Peyer's patch (tissue), 4 donors: ENCODE data around the gene VAMP1. TPM values are rescaled to one million over a fixed set of nuclear protein-coding genes. Genes with fewer than 3 reads are reported as not detected.
"Not testable (repeated sequence)": the region's sequence is repeated elsewhere in the genome, so short reads cannot be mapped to it uniquely, and the experiment has no call there.

Experiments
- DNase-seq, 3 donors: peaks; one replicate each; pipeline ENCODE4 v3.0.0-alpha.2; 2017 to 2019
- H3K27ac ChIP-seq, 4 donors: fragments of 200-600 bp; sonication (generic); one replicate each; pipeline ENCODE4 v1.5.1; 2016 to 2019
- H3K27me3 ChIP-seq, 2 donors: fragments of 200-600 bp; sonication (generic); one replicate each; pipeline ENCODE4 v1.5.1; 2019
- H3K36me3 ChIP-seq, 3 donors: fragments of 200-600 bp; sonication (generic); one replicate each; pipeline ENCODE4 v1.5.1; 2016 to 2019
- H3K4me1 ChIP-seq, 4 donors: fragments of 200-600 bp; sonication (generic); one replicate each; pipeline ENCODE4 v1.5.1; 2016 to 2019
- H3K4me3 ChIP-seq, 4 donors: fragments of 200-600 bp; sonication (generic); 1 replicate in 3 of 4; 2 replicates in 1 of 4; pipeline ENCODE4 v1.5.1; 2016 to 2019; ENCODE audit warnings: mild to moderate bottlenecking in 1 of 4
- H3K9me3 ChIP-seq, 4 donors: fragments of 200-600 bp; sonication (generic); one replicate each; pipeline ENCODE4 v1.5.1; 2016 to 2019; ENCODE audit warnings: mild to moderate bottlenecking in 1 of 4
- CTCF ChIP-seq, 6 experiments: fragments of 450-650 bp in 4 of 6; fragments of 200-600 bp in 2 of 6; sonication (generic) in 1 of 6; IDR thresholded peaks; one replicate each; pipeline ENCODE4 v1.5.1; 2017 to 2019; ENCODE audit warnings: antibody characterized with exemption in 6 of 6, mild to moderate bottlenecking in 3 of 6, moderate library complexity in 1 of 6
- POLR2A ChIP-seq, 2 donors: fragments of 450-650 bp; IDR thresholded peaks; one replicate each; pipeline ENCODE4 v1.5.1; 2017; ENCODE audit warnings: antibody characterized with exemption in 2 of 2, mild to moderate bottlenecking in 2 of 2, moderate library complexity in 2 of 2
- total RNA-seq, 4 donors: library from RNA; depleted of rRNA; stranded (reverse); fragments of >200 nt; gene quantifications; one replicate each; pipeline ENCODE4 v1.1.0, GENCODE V29; 2016

Gene VAMP1
- total RNA-seq, 4 donors from 2014 or later, result 5.3 to 17.4 (median 9.3) TPM

GRCh38 chr12:6494968-6495367, 24.5 kb upstream of the VAMP1 start:
- Histone ChIP-seq H3K9me3 (no peaks in the 10 kb centered on the region), H3K27ac (peak overlapping the region in 2 of 4 donors; percentile 94), H3K4me3 (peak overlapping the region in 1 of 4 donors; percentile 73)

GRCh38 chr12:6494258-6494743, 23.8 kb upstream of the VAMP1 start:
- no peaks in the 10 kb centered on the region for H3K9me3 ChIP-seq
- no peak for DNase-seq
- H3K27ac ChIP-seq, result peak overlapping the region; percentile 94 to 97 (median 95)
- H3K36me3 ChIP-seq, result peaks cover 0 to 31% (median 0%) of the 10 kb centered on the region in 3 donors
- peaks cover 0 to 18% (median 6%) of the 10 kb centered on the region in 4 donors for H3K4me1 ChIP-seq
- no peaks in the 10 kb centered on the region for H3K27me3 ChIP-seq
- TF ChIP-seq CTCF (IDR thresholded peaks at IDR 0.05) (no peak), POLR2A (IDR thresholded peaks at IDR 0.05) (no peak)
- peak overlapping the region; percentile 73 to 85 (median 80) for H3K4me3 ChIP-seq

More at GRCh38 chr12:6494968-6495367, 24.5 kb upstream of the VAMP1 start:
- peaks cover 0 to 18% (median 6%) of the 10 kb centered on the region in 4 donors for H3K4me1 ChIP-seq
- DNase-seq, result no peak
- peaks cover 0 to 38% (median 0%) of the 10 kb centered on the region in 3 donors for H3K36me3 ChIP-seq
- TF ChIP-seq POLR2A (IDR thresholded peaks at IDR 0.05) (no peak), CTCF (IDR thresholded peaks at IDR 0.05) (no peak)
- no peaks in the 10 kb centered on the region for H3K27me3 ChIP-seq

- H3K4me3 ChIP-seq, result peak within 1 kb of the TSS; percentile 73 to 85 (median 80)
- peak within 1 kb of the TSS; percentile 94 to 97 (median 95) for H3K27ac ChIP-seq
- TF ChIP-seq CTCF (IDR thresholded peaks at IDR 0.05) (peak in 5 of 6 experiments; percentile 40 to 66 (median 65)), POLR2A (IDR thresholded peaks at IDR 0.05) (no peak)
- H3K9me3 ChIP-seq, result no peaks in the 10 kb centered on the region
- H3K27me3 ChIP-seq, result no peaks in the 10 kb centered on the region
- peak; percentile 94 to 98 (median 96) for DNase-seq
- peaks cover 0 to 25% (median 0%) of the 10 kb centered on the region in 3 donors for H3K36me3 ChIP-seq
- H3K4me1 ChIP-seq, result peaks cover 0 to 18% (median 6%) of the 10 kb centered on the region in 4 donors
Measured at GRCh38 chr12:6493497-6494257, 23.2 kb upstream of the VAMP1 start, which contains the start of gene NCAPD2. Gene NCAPD2, plus strand, starts transcription at chr12:6494102. Its CDS starts 997 bp downstream, at chr12:6495099.

GRCh38 chr12:6492838-6493496, 22.5 kb upstream of the VAMP1 start, which contains the start of gene MRPL51:
Gene MRPL51, minus strand, starts transcription at chr12:6493262. Its CDS starts 126 bp downstream, at chr12:6493136.
- peak within 1 kb of the TSS; percentile 73 to 85 (median 80) for H3K4me3 ChIP-seq
- peak within 1 kb of the TSS; percentile 94 to 97 (median 95) for H3K27ac ChIP-seq
- no peaks in the 10 kb centered on the region for H3K9me3 ChIP-seq
- DNase-seq, result peak; percentile 98 to 99 (median 98)
- peaks cover 0 to 18% (median 6%) of the 10 kb centered on the region in 4 donors for H3K4me1 ChIP-seq
- H3K36me3 ChIP-seq, result peaks cover 0 to 18% (median 0%) of the 10 kb centered on the region in 3 donors
- H3K27me3 ChIP-seq, result no peaks in the 10 kb centered on the region
- TF ChIP-seq CTCF (IDR thresholded peaks at IDR 0.05) (no peak), POLR2A (IDR thresholded peaks at IDR 0.05) (peak; percentile 70 to 82)

- not testable (repeated sequence) for H3K27ac ChIP-seq, H3K27me3 ChIP-seq, DNase-seq, H3K36me3 ChIP-seq, H3K9me3 ChIP-seq, H3K4me3 ChIP-seq
- peaks cover 0 to 17% (median 6%) of the 10 kb centered on the region in 4 donors for H3K4me1 ChIP-seq
Measured at GRCh38 chr12:6490673-6491072, 20.2 kb upstream of the VAMP1 start.
